Measurements from ENCODE around the gene YBX3.

Gene YBX3

DNA sequence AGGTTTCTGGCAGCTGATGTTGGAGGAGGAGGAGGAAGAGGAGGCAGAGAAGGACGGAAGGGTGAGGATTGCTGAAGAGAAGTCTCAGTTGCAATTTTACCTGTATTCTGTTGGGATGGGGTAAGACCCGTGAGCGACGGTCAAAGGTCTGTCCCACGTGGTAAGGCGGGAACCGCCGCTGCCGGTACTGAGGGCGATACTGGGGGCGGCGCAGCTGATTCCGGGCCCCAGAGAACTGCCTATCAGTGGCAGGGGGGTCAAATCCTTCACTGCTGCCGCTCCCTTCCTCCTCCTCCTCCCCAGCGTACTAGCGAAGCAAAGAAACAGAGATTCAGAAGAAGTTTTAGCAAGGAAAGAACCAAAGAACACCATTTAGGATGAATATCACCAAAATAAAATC, 13.3 kb downstream of the YBX3 start:
- Mint-ChIP-seq H3K9me3 (no peaks in the 10 kb centered on the region), H3K4me1 (no peaks in the 10 kb centered on the region), H3K27ac (no peak overlapping the region), H3K36me3 (peaks cover 96% of the 10 kb centered on the region), H3K4me3 (no peak overlapping the region)
- ATAC-seq (no peak), DNase-seq (ENCODE audit: low spot score in 2 of 2) (no peak)

DNA sequence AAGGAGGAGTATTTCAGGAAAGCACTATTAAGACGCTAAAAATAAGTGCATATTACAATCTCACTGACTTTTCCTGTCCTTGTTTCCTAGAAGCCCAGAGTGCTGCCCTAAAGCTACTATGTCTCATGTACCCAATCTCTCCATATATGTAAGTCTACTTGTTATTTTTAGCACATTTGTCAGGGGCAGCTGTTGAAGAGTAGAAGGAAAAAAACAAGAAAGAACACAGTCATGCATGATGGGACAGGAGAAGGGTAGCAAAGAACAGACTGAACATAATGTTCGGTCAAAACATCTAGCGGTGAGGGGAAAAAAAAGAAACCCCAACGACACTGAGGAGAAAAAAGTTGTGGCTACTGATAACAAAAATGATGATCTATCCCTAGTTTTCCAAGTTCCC, 14.3 kb downstream of the YBX3 start:
- Mint-ChIP-seq H3K27ac (no peak overlapping the region), H3K4me3 (no peak overlapping the region), H3K9me3 (no peaks in the 10 kb centered on the region), H3K36me3 (peaks cover 96% of the 10 kb centered on the region), H3K4me1 (no peaks in the 10 kb centered on the region)
- DNase-seq (ENCODE audit: low spot score in 2 of 2) (no peak), ATAC-seq (no peak)

DNA sequence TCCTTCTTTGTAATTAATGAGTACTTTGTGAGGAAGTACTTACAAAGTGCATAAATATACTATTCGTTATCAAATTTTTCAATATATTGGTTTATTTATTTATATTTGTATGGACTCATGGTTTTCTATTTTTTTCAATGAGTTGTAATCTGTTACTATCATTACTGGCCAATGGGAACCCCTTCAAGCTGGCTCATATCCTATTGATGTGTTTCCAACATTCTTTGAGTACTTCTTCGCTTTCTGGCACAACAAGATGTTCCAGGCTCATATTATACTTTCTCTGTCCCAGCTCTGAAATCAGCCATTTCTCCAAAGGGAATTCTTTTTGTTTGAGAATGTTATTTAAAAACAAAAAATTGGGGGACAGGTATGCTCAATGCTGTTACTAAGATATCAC, 17.5 kb downstream of the YBX3 start:
- no peaks in the 10 kb centered on the region for H3K9me3 Mint-ChIP-seq
- DNase-seq (ENCODE audit: low spot score in 2 of 2) (no peak), ATAC-seq (no peak)
- no peak overlapping the region for H3K4me3 Mint-ChIP-seq
- H3K27ac Mint-ChIP-seq: no peak overlapping the region
- H3K36me3 Mint-ChIP-seq: peaks cover 97% of the 10 kb centered on the region
- peaks cover 13% of the 10 kb centered on the region for H3K4me1 Mint-ChIP-seq

DNA sequence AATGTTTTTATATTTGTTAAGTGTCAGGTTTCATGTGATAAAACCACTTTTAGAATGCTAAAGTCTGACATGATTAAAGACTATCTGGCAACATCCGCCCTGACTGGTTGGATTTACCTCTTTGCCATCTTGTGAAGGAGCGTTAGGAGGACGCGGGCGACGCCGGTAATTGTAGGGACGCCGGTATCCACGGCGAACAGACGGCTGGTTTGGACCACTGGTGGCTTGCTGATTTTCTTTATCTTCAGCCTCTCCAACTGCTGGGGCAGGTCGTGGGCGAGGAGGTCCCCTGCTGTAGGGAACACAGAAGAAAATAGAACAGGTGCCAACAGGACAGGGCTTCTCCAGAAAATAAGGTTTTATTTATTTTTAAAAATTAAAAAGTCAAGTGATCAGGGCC, 21.3 kb downstream of the YBX3 start:
- Mint-ChIP-seq H3K4me1 (peaks cover 14% of the 10 kb centered on the region), H3K36me3 (peaks cover 97% of the 10 kb centered on the region), H3K27ac (peak overlapping the region; percentile 82), H3K4me3 (peak overlapping the region; percentile 37), H3K9me3 (no peaks in the 10 kb centered on the region)
- no peak for DNase-seq (ENCODE audit: low spot score in 2 of 2)
- ATAC-seq: no peak

DNA sequence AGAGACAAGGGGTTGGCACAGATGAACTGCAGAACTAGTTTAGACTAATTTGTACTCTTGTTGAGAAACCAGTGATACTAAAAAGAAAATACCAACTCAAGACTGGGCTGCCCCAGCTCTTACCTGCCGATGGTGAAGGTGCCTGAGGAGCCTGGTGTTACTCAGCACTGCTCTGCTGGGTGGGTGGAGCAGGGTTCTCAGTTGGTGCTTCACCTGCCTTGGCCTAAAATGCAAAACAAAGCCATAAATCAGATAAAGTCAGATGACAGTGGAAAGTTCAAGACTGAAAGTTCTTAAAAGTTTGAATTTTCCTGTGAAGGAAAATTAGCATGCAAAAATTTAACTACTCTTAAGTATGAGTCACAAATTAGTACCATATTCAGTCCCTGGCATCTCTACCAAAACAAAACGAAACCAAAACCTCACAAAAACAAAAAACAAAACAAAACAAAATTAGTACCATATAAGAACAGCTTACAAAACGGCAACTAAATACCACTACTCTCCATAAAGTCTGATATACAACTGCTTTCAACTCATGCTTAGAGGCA, 21.9 kb downstream of the YBX3 start:
- no peaks in the 10 kb centered on the region for H3K9me3 Mint-ChIP-seq
- peak; percentile 83 for ATAC-seq
- H3K27ac Mint-ChIP-seq: peak overlapping the region; percentile 82
- H3K4me3 Mint-ChIP-seq: peak overlapping the region; percentile 37
- H3K4me1 Mint-ChIP-seq: peaks cover 14% of the 10 kb centered on the region
- no peak for DNase-seq (ENCODE audit: low spot score in 2 of 2)
- H3K36me3 Mint-ChIP-seq: peaks cover 96% of the 10 kb centered on the region

DNA sequence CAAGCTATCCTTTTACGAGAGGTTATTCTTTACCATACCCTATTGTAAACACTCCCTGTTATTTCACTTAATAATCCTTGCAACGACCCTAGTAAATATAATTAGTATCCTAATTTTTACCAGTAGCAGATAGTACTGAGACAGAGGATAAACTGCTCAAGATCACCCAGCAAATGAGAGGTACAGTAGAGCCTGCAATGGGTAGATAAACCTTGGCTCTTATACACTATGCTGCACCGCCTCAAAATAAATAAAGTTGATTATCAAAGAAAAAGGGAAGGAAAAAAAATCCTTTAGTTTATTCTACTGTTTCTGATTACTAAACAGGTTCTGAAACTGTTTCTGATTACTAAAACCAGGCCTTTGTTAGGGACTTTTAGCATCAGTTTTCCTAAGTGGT, 22.5 kb downstream of the YBX3 start:
- no peak for DNase-seq (ENCODE audit: low spot score in 2 of 2)
- Mint-ChIP-seq H3K9me3 (no peaks in the 10 kb centered on the region), H3K27ac (peak overlapping the region; percentile 82), H3K36me3 (peaks cover 90% of the 10 kb centered on the region), H3K4me1 (peaks cover 14% of the 10 kb centered on the region), H3K4me3 (no peak overlapping the region)
- no peak for ATAC-seq

DNA sequence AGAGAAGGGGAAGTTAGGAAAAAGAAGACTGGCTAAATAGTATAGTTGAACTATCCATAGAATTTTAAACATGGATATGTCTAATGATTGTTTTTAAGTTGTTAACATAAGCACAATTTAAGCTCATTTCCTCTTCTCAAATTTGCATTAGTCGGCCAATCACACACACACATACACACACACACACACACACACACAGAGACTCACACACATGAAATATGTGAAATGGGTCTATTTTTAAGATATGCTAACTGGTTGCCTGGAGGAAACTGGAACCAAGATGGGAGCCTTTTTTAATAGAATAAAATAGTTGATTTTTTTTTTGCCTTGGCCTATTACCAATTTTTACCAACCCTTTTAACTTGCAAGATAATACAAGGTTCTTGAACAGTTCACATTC, 25.3 kb downstream of the YBX3 start:
- Mint-ChIP-seq H3K36me3 (peaks cover 74% of the 10 kb centered on the region), H3K9me3 (no peaks in the 10 kb centered on the region), H3K27ac (no peak overlapping the region), H3K4me3 (no peak overlapping the region), H3K4me1 (peaks cover 14% of the 10 kb centered on the region)
- DNase-seq (ENCODE audit: low spot score in 2 of 2) (no peak), ATAC-seq (no peak)

DNA sequence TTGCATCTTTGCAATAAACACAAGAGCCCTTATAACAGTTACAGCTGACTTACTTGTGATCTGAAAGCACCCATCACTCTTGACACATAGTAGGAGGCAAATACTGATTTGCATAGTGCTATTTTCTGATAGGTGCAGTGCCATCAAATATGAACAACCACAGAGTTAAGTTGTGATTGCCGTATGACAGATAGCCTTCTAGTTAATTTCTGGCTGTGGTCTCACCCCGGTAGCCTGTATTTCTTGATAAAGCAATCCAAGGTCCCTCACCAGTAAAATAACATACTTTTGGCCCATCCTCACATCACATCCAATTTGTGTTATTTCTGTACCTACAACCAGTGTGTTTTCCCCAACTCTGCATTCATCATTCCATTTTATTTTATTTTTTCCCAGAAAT, 26.0 kb downstream of the YBX3 start:
- Mint-ChIP-seq H3K36me3 (peaks cover 66% of the 10 kb centered on the region), H3K27ac (no peak overlapping the region), H3K4me1 (peaks cover 14% of the 10 kb centered on the region), H3K9me3 (no peaks in the 10 kb centered on the region), H3K4me3 (no peak overlapping the region)
- ATAC-seq (no peak), DNase-seq (ENCODE audit: low spot score in 2 of 2) (no peak)

DNA sequence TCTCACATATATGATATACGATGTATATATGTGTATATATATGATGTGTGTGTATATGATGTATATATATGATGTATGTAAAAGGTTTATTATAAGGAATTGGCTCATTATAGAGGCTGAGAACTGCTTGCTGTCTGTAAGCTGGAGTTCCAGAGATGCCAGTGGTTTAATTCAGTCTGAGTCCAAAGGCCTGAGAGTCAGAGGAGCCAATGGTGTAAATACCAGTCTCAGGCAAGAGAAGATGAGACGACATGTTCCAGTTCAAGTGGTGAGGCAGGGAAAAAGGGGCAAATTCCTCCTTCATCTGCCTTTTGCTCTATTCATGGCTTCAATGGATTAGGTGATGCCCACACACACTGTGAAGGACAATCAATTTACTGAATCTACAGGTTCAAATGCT, 32.2 kb downstream of the YBX3 start:
- H3K9me3 Mint-ChIP-seq: peaks cover 3% of the 10 kb centered on the region
- DNase-seq (ENCODE audit: low spot score in 2 of 2) (no peak), ATAC-seq (no peak)
- H3K4me3 Mint-ChIP-seq: no peak overlapping the region
- H3K4me1 Mint-ChIP-seq: no peaks in the 10 kb centered on the region
- H3K36me3 Mint-ChIP-seq: peaks cover 8% of the 10 kb centered on the region
- no peak overlapping the region for H3K27ac Mint-ChIP-seq

DNA sequence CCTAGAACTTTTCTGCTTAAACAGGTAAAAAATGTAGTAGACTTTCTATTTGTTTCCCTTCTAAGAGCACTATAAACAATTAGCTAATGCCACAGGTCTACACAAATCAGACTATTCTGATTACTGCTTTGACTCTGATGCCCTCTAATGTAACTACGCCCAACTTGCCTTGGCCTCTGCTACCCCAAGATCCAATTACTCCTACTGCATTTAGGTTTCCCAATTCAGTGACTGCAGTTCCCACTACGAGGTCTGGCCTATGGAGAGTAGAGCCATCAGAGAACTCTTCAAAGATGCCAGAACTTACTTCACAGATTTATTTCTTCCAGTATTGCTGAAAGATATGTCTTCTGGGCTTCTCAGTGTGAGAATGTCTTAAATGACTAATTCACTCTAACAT, 34.0 kb downstream of the YBX3 start:
- ATAC-seq: no peak
- H3K36me3 Mint-ChIP-seq: no peaks in the 10 kb centered on the region
- H3K27ac Mint-ChIP-seq: no peak overlapping the region
- no peak overlapping the region for H3K4me3 Mint-ChIP-seq
- no peak for DNase-seq (ENCODE audit: low spot score in 2 of 2)
- peaks cover 3% of the 10 kb centered on the region for H3K9me3 Mint-ChIP-seq
- H3K4me1 Mint-ChIP-seq: no peaks in the 10 kb centered on the region

DNA sequence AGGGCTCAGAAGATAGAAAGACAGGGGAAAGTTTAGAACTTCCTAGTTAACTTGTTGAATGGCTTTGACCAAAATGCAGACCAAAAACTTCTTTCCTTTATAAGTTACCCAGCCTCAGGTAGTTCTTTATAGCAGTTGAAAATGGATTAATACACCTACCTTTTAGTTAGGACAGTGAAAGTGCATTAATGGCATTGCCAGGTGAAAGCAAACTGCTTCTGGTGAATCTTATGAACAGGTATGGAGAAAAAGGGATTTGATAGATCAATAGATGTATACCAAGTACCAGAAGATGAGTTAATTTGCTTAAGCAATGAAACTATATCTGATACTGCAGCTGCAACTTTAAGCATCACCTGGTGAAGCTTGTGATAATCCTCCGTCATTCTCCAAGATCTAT, 35.1 kb downstream of the YBX3 start:
- H3K27ac Mint-ChIP-seq: no peak overlapping the region
- H3K9me3 Mint-ChIP-seq: peaks cover 3% of the 10 kb centered on the region
- no peak overlapping the region for H3K4me3 Mint-ChIP-seq
- ATAC-seq (no peak), DNase-seq (ENCODE audit: low spot score in 2 of 2) (no peak)
- no peaks in the 10 kb centered on the region for H3K36me3 Mint-ChIP-seq
- H3K4me1 Mint-ChIP-seq: no peaks in the 10 kb centered on the region

DNA sequence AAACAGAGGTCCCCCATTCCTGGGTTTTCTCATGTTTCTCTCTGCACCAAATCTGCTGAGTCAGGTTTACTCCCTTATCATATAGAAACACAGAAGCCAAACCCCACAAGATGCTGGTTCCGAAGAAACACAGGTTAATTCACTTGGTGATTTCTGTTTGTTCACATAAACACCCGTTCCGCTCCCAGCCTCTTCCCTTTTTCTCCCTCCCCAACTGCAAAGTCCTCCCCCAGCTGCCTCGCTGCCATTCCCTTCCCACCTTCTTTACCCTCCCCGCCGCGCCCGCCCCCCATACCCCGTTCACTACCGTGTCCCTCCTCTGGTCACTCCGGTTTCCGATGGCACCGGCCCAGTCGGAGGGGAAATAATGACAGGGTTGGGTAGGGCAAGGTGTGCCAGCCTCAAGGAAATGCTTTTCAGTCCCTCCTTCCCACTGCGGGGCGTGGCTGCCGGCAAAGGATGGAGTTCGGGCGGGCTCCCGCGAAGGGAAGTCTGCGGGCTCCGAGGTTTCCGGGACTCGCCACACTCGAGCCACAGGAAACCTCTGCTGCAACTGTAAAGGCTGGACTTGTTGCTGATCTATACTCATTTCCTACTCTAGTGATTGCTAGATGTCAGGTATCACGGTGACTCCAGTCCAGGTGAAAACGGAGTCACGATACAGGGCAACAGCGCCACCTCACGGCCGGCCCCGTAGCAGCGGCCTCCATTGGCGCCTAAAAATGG, 49.3 kb downstream of the YBX3 start, which contains the start of gene STYK1:
STYK1 (minus strand) TSS at position 394 of the 726 bp plus-strand sequence. CDS start 39,434 bp downstream, outside the sequence.
- DNase-seq (ENCODE audit: low spot score in 2 of 2) (peak; percentile 70 to 93), ATAC-seq (peak; percentile 87)
- Mint-ChIP-seq H3K36me3 (peaks cover 11% of the 10 kb centered on the region), H3K4me1 (peaks cover 31% of the 10 kb centered on the region), H3K27ac (peak within 1 kb of the TSS; percentile 81), H3K9me3 (no peaks in the 10 kb centered on the region), H3K4me3 (peak within 1 kb of the TSS; percentile 69)

DNA sequence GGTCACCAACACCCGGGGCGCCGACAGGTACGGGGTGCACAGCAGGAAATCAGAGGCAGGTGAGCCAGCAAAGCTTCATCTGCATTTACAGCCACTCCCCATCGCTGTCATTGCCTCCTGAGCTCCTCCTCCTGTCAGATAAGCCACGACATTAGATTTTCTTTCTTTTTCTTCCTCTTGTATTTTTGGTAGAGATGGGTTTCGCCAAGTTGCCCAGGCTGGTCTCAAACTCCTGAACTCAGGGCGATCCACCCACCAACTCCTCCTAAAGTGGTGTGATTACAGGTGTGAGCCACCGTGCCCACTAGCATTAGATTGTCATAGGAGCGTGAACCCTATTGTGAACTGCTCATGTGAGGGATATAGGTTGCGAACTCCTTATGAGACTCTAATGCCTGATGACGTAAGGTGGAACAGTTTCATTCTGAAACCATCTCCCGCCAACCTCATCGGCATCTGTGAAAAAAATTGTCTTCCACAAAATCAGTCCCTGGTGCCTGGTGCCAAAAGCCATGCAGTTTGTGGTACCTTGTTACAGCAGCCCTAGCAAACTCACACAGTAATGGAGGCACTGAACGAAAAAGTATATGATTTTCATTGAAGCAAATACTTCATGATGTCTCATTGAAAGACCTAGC, 50.8 kb downstream of the YBX3 start:
- peak; percentile 9 to 64 for DNase-seq (ENCODE audit: low spot score in 2 of 2)
- Mint-ChIP-seq H3K27ac (peak overlapping the region; percentile 66), H3K36me3 (peaks cover 11% of the 10 kb centered on the region), H3K4me3 (peak overlapping the region; percentile 69), H3K9me3 (no peaks in the 10 kb centered on the region), H3K4me1 (peaks cover 38% of the 10 kb centered on the region)
- peak; percentile 64 for ATAC-seq

DNA sequence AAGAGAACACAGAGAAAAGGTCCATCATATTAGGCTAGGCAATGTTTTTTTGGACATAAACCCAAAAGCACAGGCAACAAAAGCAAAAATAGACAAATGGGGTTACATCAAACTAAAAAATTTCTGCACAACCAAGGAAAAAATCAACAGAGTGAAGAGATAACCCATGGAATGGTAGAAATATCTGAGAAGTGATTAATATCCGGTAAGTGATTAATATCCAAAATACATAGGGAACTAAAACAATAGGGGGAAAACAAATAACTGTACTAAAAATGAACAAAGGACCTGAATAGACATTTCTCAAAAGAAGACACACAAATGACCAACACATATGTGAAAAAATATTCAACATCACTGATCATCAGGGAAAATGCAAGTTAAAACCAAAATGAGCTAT, 53.6 kb downstream of the YBX3 start:
- H3K4me3 Mint-ChIP-seq: no peak overlapping the region
- ATAC-seq (no peak), DNase-seq (ENCODE audit: low spot score in 2 of 2) (no peak)
- H3K27ac Mint-ChIP-seq: no peak overlapping the region
- peaks cover 7% of the 10 kb centered on the region for H3K36me3 Mint-ChIP-seq
- H3K4me1 Mint-ChIP-seq: peaks cover 38% of the 10 kb centered on the region
- H3K9me3 Mint-ChIP-seq: no peaks in the 10 kb centered on the region

DNA sequence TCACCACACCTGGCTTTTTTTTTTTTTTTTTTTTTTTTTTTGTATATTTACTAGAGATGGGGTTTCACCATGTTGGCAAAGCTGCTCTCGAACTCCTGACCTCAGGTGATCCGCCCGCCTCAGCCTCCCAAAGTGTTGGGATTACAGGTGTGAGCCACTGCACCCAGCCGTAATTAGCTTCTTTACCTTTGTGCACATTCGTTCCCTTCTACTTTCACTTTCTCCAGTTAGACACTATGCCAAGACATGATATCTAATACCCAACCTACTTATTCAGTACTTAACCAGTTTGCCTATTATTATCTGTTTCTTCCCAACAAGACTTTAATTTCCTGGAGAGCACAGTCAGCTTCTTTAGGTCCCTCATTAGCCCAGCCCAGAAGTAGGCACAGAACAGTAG, 54.6 kb downstream of the YBX3 start:
- no peak for ATAC-seq
- no peak overlapping the region for H3K27ac Mint-ChIP-seq
- H3K36me3 Mint-ChIP-seq: no peaks in the 10 kb centered on the region

DNA sequence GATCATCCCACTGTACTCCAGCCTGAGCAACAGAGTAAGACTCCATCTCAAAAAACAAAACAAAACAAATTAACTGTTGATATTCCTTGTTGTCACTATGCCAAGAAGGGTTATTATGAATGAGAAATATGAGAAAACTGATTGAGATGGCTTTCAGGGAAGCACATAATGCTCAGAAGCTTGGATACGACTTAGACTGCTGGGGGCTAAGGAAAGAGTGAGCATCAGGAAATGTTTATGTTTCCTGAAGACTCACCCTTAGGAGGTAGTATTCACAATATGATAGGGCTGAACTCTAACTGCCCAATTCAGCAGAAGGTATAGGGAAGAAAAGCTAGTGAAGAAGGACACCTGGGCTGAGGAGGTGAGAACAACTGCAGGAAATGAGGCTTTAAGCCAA, 55.5 kb downstream of the YBX3 start:
- H3K36me3 Mint-ChIP-seq: no peaks in the 10 kb centered on the region
- peaks cover 20% of the 10 kb centered on the region for H3K4me1 Mint-ChIP-seq
- no peak overlapping the region for H3K4me3 Mint-ChIP-seq
- DNase-seq (ENCODE audit: low spot score in 2 of 2) (no peak), ATAC-seq (no peak)
- no peak overlapping the region for H3K27ac Mint-ChIP-seq
- H3K9me3 Mint-ChIP-seq: no peaks in the 10 kb centered on the region

More for the DNA sequence above, 54.6 kb downstream of the YBX3 start:
- Mint-ChIP-seq H3K4me1 (peaks cover 28% of the 10 kb centered on the region), H3K9me3 (no peaks in the 10 kb centered on the region), H3K4me3 (peak overlapping the region; percentile 54)
- no peak for DNase-seq (ENCODE audit: low spot score in 2 of 2)
